Measurements from ENCODE around the gene JAK1.

JAK1 gene

GRCh38 chr1:64887689-64888217 is 78.6 kb downstream of the JAK1 start:
- Histone ChIP-seq H3K27ac (ENCODE audit: low read length) (no peak overlapping the region), H3K9ac (ENCODE audit: low read length in 2 of 2) (no peak overlapping the region)

GRCh38 chr1:64886877-64887276 is 79.5 kb downstream of the JAK1 start:
- Histone ChIP-seq H3K27me3 (ENCODE audit: control insufficient read depth in 1 of 2, insufficient read depth in 2 of 2, low read length in 2 of 2) (no peaks in the 10 kb centered on the region), H3K4me1 (ENCODE audit: control insufficient read depth, insufficient read depth, low read length) (peaks cover 8% of the 10 kb centered on the region), H3K9ac (ENCODE audit: low read length in 2 of 2) (no peak overlapping the region), H3K4me3 (ENCODE audit: low read length in 2 of 2) (no peak overlapping the region), H3K27ac (ENCODE audit: low read length) (no peak overlapping the region), H3K36me3 (ENCODE audit: control insufficient read depth in 2 of 2, insufficient read depth in 2 of 2, low read length in 2 of 2) (peaks cover 4 to 10% of the 10 kb centered on the region in 2 donors), H3K9me3 (ENCODE audit: control insufficient read depth in 2 of 2, low read length in 2 of 2) (no peaks in the 10 kb centered on the region)

More at GRCh38 chr1:64887689-64888217, 78.6 kb downstream of the JAK1 start:
- H3K27me3 ChIP-seq (ENCODE audit: control insufficient read depth in 1 of 2, insufficient read depth in 2 of 2, low read length in 2 of 2) = no peaks in the 10 kb centered on the region
- no peaks in the 10 kb centered on the region for H3K9me3 ChIP-seq (ENCODE audit: control insufficient read depth in 2 of 2, low read length in 2 of 2)
- no peak overlapping the region for H3K4me3 ChIP-seq (ENCODE audit: low read length in 2 of 2)
- peaks cover 2 to 7% of the 10 kb centered on the region in 2 donors for H3K36me3 ChIP-seq (ENCODE audit: control insufficient read depth in 2 of 2, insufficient read depth in 2 of 2, low read length in 2 of 2)
- H3K4me1 ChIP-seq (ENCODE audit: control insufficient read depth, insufficient read depth, low read length) = peaks cover 11% of the 10 kb centered on the region

GRCh38 chr1:64885648-64886047 is 80.7 kb downstream of the JAK1 start:
- H3K9ac ChIP-seq (ENCODE audit: low read length in 2 of 2) = no peak overlapping the region
- H3K27me3 ChIP-seq (ENCODE audit: control insufficient read depth in 1 of 2, insufficient read depth in 2 of 2, low read length in 2 of 2) = no peaks in the 10 kb centered on the region
- no peak overlapping the region for H3K27ac ChIP-seq (ENCODE audit: low read length)
- peaks cover 8 to 10% of the 10 kb centered on the region in 2 donors for H3K36me3 ChIP-seq (ENCODE audit: control insufficient read depth in 2 of 2, insufficient read depth in 2 of 2, low read length in 2 of 2)
- H3K4me3 ChIP-seq (ENCODE audit: low read length in 2 of 2) = no peak overlapping the region
- H3K4me1 ChIP-seq (ENCODE audit: control insufficient read depth, insufficient read depth, low read length) = no peaks in the 10 kb centered on the region
- H3K9me3 ChIP-seq (ENCODE audit: control insufficient read depth in 2 of 2, low read length in 2 of 2) = no peaks in the 10 kb centered on the region

- no peaks in the 10 kb centered on the region for H3K4me1 ChIP-seq (ENCODE audit: control insufficient read depth, insufficient read depth, low read length)
- H3K36me3 ChIP-seq (ENCODE audit: control insufficient read depth in 2 of 2, insufficient read depth in 2 of 2, low read length in 2 of 2) = peaks cover 8 to 10% of the 10 kb centered on the region in 2 donors
- H3K4me3 ChIP-seq (ENCODE audit: low read length in 2 of 2) = no peak overlapping the region
- no peak overlapping the region for H3K9ac ChIP-seq (ENCODE audit: low read length in 2 of 2)
- H3K27ac ChIP-seq (ENCODE audit: low read length) = no peak overlapping the region
- no peaks in the 10 kb centered on the region for H3K9me3 ChIP-seq (ENCODE audit: control insufficient read depth in 2 of 2, low read length in 2 of 2)
- no peaks in the 10 kb centered on the region for H3K27me3 ChIP-seq (ENCODE audit: control insufficient read depth in 1 of 2, insufficient read depth in 2 of 2, low read length in 2 of 2)
Measured at GRCh38 chr1:64884261-64885040, 81.9 kb downstream of the JAK1 start.

GRCh38 chr1:64882574-64883255 is 83.6 kb downstream of the JAK1 start:
- Histone ChIP-seq H3K27ac (ENCODE audit: low read length) (no peak overlapping the region), H3K9ac (ENCODE audit: low read length in 2 of 2) (no peak overlapping the region), H3K36me3 (ENCODE audit: control insufficient read depth in 2 of 2, insufficient read depth in 2 of 2, low read length in 2 of 2) (peaks cover 8 to 19% of the 10 kb centered on the region in 2 donors), H3K27me3 (ENCODE audit: control insufficient read depth in 1 of 2, insufficient read depth in 2 of 2, low read length in 2 of 2) (no peaks in the 10 kb centered on the region), H3K9me3 (ENCODE audit: control insufficient read depth in 2 of 2, low read length in 2 of 2) (no peaks in the 10 kb centered on the region), H3K4me3 (ENCODE audit: low read length in 2 of 2) (no peak overlapping the region), H3K4me1 (ENCODE audit: control insufficient read depth, insufficient read depth, low read length) (no peaks in the 10 kb centered on the region)

- no peaks in the 10 kb centered on the region for H3K27me3 ChIP-seq (ENCODE audit: control insufficient read depth in 1 of 2, insufficient read depth in 2 of 2, low read length in 2 of 2)
- H3K36me3 ChIP-seq (ENCODE audit: control insufficient read depth in 2 of 2, insufficient read depth in 2 of 2, low read length in 2 of 2) = peaks cover 8 to 24% of the 10 kb centered on the region in 2 donors
- H3K4me3 ChIP-seq (ENCODE audit: low read length in 2 of 2) = no peak overlapping the region
- no peak overlapping the region for H3K9ac ChIP-seq (ENCODE audit: low read length in 2 of 2)
- no peaks in the 10 kb centered on the region for H3K9me3 ChIP-seq (ENCODE audit: control insufficient read depth in 2 of 2, low read length in 2 of 2)
- H3K4me1 ChIP-seq (ENCODE audit: control insufficient read depth, insufficient read depth, low read length) = no peaks in the 10 kb centered on the region
- H3K27ac ChIP-seq (ENCODE audit: low read length) = no peak overlapping the region
Measured at GRCh38 chr1:64881281-64881680, 85.1 kb downstream of the JAK1 start.

GRCh38 chr1:64880449-64880848 is 85.9 kb downstream of the JAK1 start:
- Histone ChIP-seq H3K9ac (ENCODE audit: low read length in 2 of 2) (no peak overlapping the region), H3K9me3 (ENCODE audit: control insufficient read depth in 2 of 2, low read length in 2 of 2) (no peaks in the 10 kb centered on the region), H3K4me3 (ENCODE audit: low read length in 2 of 2) (no peak overlapping the region), H3K36me3 (ENCODE audit: control insufficient read depth in 2 of 2, insufficient read depth in 2 of 2, low read length in 2 of 2) (peaks cover 8 to 32% of the 10 kb centered on the region in 2 donors), H3K27me3 (ENCODE audit: control insufficient read depth in 1 of 2, insufficient read depth in 2 of 2, low read length in 2 of 2) (no peaks in the 10 kb centered on the region), H3K4me1 (ENCODE audit: control insufficient read depth, insufficient read depth, low read length) (peaks cover 6% of the 10 kb centered on the region), H3K27ac (ENCODE audit: low read length) (no peak overlapping the region)

- Histone ChIP-seq H3K27me3 (ENCODE audit: control insufficient read depth in 1 of 2, insufficient read depth in 2 of 2, low read length in 2 of 2) (no peaks in the 10 kb centered on the region), H3K9me3 (ENCODE audit: control insufficient read depth in 2 of 2, low read length in 2 of 2) (no peaks in the 10 kb centered on the region), H3K9ac (ENCODE audit: low read length in 2 of 2) (no peak overlapping the region), H3K27ac (ENCODE audit: low read length) (no peak overlapping the region), H3K36me3 (ENCODE audit: control insufficient read depth in 2 of 2, insufficient read depth in 2 of 2, low read length in 2 of 2) (peaks cover 8 to 32% of the 10 kb centered on the region in 2 donors), H3K4me1 (ENCODE audit: control insufficient read depth, insufficient read depth, low read length) (peaks cover 17% of the 10 kb centered on the region), H3K4me3 (ENCODE audit: low read length in 2 of 2) (no peak overlapping the region)
Measured at GRCh38 chr1:64878931-64879611, 87.3 kb downstream of the JAK1 start.

- H3K4me3 ChIP-seq (ENCODE audit: low read length in 2 of 2) = no peak overlapping the region
- no peaks in the 10 kb centered on the region for H3K9me3 ChIP-seq (ENCODE audit: control insufficient read depth in 2 of 2, low read length in 2 of 2)
- H3K4me1 ChIP-seq (ENCODE audit: control insufficient read depth, insufficient read depth, low read length) = peaks cover 17% of the 10 kb centered on the region
- H3K27me3 ChIP-seq (ENCODE audit: control insufficient read depth in 1 of 2, insufficient read depth in 2 of 2, low read length in 2 of 2) = no peaks in the 10 kb centered on the region
- no peak overlapping the region for H3K27ac ChIP-seq (ENCODE audit: low read length)
- H3K9ac ChIP-seq (ENCODE audit: low read length in 2 of 2) = no peak overlapping the region
- peaks cover 8 to 29% of the 10 kb centered on the region in 2 donors for H3K36me3 ChIP-seq (ENCODE audit: control insufficient read depth in 2 of 2, insufficient read depth in 2 of 2, low read length in 2 of 2)
Measured at GRCh38 chr1:64878090-64878489, 88.3 kb downstream of the JAK1 start.

GRCh38 chr1:64877598-64877997 is 88.8 kb downstream of the JAK1 start:
- H3K36me3 ChIP-seq (ENCODE audit: control insufficient read depth in 2 of 2, insufficient read depth in 2 of 2, low read length in 2 of 2) = peaks cover 5 to 27% of the 10 kb centered on the region in 2 donors

More at GRCh38 chr1:64877598-64877997, 88.8 kb downstream of the JAK1 start:
- H3K9ac ChIP-seq (ENCODE audit: low read length in 2 of 2) = no peak overlapping the region
- peaks cover 17% of the 10 kb centered on the region for H3K4me1 ChIP-seq (ENCODE audit: control insufficient read depth, insufficient read depth, low read length)
- no peaks in the 10 kb centered on the region for H3K9me3 ChIP-seq (ENCODE audit: control insufficient read depth in 2 of 2, low read length in 2 of 2)
- no peak overlapping the region for H3K27ac ChIP-seq (ENCODE audit: low read length)
- no peaks in the 10 kb centered on the region for H3K27me3 ChIP-seq (ENCODE audit: control insufficient read depth in 1 of 2, insufficient read depth in 2 of 2, low read length in 2 of 2)
- H3K4me3 ChIP-seq (ENCODE audit: low read length in 2 of 2) = no peak overlapping the region
